ENCODE measurements around the gene FBXL13.

DNA sequence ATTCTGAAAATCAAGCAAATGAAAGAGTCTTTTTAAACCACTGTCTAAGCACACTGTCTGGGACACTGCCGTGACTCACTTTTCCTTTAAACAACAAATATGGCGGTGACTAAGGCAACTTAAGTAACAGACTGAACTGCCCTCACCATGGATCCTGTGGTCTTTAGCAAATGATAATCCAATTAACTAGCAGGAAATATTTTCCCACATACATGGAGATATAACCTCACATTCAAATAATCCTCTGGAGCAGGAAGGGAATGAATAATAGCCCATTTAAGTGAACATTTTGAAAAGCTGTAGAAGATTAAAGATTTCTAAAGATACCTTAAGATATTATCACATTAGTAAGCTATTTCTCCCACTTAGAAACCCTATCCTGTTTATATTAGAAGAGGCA, 202.1 kb downstream of the FBXL13 start:
- TF ChIP-seq, protein P1, sequence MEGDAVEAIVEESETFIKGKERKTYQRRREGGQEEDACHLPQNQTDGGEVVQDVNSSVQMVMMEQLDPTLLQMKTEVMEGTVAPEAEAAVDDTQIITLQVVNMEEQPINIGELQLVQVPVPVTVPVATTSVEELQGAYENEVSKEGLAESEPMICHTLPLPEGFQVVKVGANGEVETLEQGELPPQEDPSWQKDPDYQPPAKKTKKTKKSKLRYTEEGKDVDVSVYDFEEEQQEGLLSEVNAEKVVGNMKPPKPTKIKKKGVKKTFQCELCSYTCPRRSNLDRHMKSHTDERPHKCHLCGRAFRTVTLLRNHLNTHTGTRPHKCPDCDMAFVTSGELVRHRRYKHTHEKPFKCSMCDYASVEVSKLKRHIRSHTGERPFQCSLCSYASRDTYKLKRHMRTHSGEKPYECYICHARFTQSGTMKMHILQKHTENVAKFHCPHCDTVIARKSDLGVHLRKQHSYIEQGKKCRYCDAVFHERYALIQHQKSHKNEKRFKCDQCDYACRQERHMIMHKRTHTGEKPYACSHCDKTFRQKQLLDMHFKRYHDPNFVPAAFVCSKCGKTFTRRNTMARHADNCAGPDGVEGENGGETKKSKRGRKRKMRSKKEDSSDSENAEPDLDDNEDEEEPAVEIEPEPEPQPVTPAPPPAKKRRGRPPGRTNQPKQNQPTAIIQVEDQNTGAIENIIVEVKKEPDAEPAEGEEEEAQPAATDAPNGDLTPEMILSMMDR (conservative IDR thresholded peaks at IDR 0.05; ENCODE audit: low read length), result no peak
- no peak for TF ChIP-seq EZH2phosphoT487 (IDR thresholded peaks at IDR 0.05; ENCODE audit: borderline replicate concordance, low read depth, low read length)

All from OCI-LY7 (cell line).